HepG2 (cell line): ENCODE data around the gene IL31. TPM values are rescaled to one million over a fixed set of nuclear protein-coding genes. Genes with fewer than 3 reads are reported as not detected.

Experiments used
- ATAC-seq: fragments of 200-7000 bp; cut with Tn5 transposase; 3 replicates; pipeline ENCODE4 v1.9.1; 2020; ENCODE audit warnings: mild to moderate bottlenecking, moderate library complexity
- BruUV-seq: library from RNA; stranded (reverse); fragments of 400-500 nt; replicated peaks from 2 replicates; lab custom pipeline; 2021; lab: Mats Ljungman, UMichigan
- CTCF ChIA-PET: fragments of 300-600 bp; formaldehyde crosslinking; extraction: SDS; loops from one replicate; lab custom pipeline; 2021; ENCODE audit warnings: low total read pairs, inconsistent platforms, low intra/inter-chr PET ratio; lab: Yijun Ruan, JAX
- POLR2A ChIA-PET: fragments of 350-600 bp; sonication (Branson Sonifier 250); formaldehyde crosslinking; loops from one replicate; lab custom pipeline; 2020; ENCODE audit warnings: antibody characterized with exemption, inconsistent platforms; lab: Yijun Ruan, JAX
- DNase-seq: peaks from one replicate; pipeline ENCODE4 v3.0.0-alpha.2; 2015; ENCODE audit warnings: low spot score
- FAIRE-seq: peaks from 3 replicates; lab custom pipeline; 2011; peaks lifted over from hg19 to GRCh38; lab: Jason Lieb, UNC
- H2AFZ ChIP-seq: one replicate; pipeline ENCODE4 v1.6.1; 2011; ENCODE audit warnings: low read length, inconsistent platforms
- H3K27ac ChIP-seq: fragments of 300-600 bp; 3 replicates; pipeline ENCODE4 v1.8.0; 2011; ENCODE audit warnings: mixed run types, mild to moderate bottlenecking, mixed read lengths, low read length, inconsistent platforms; ENCODE audit not compliant: insufficient read depth; ENCODE audit errors: extremely low read length
- H3K27me3 ChIP-seq, 2 experiments: fragments of 200-600 bp in 1 of 2; 2 replicates in 1 of 2; 3 replicates in 1 of 2; pipeline versions ENCODE4 v1.6.0 to v1.8.0; 2011; ENCODE audit warnings: low read length in 2 of 2, mild to moderate bottlenecking in 2 of 2, moderate library complexity in 2 of 2, inconsistent platforms in 1 of 2; ENCODE audit not compliant: insufficient read depth in 2 of 2, control insufficient read depth in 1 of 2
- H3K36me3 ChIP-seq, 2 experiments: fragments of 200-600 bp in 1 of 2; replicated peaks in 1 of 2; 2 replicates in 1 of 2; 3 replicates in 1 of 2; pipeline versions ENCODE4 v1.5.1 to v1.8.0; 2011; ENCODE audit warnings: low read length in 2 of 2, inconsistent platforms in 1 of 2; ENCODE audit not compliant: insufficient read depth in 2 of 2, control insufficient read depth in 1 of 2
- H3K4me1 ChIP-seq: 2 replicates; pipeline ENCODE4 v1.5.1; 2012; ENCODE audit warnings: low read length, inconsistent platforms; ENCODE audit not compliant: insufficient read depth
- H3K4me2 ChIP-seq: 2 replicates; pipeline ENCODE4 v1.6.0; 2011; ENCODE audit warnings: low read depth, low read length, inconsistent platforms
- H3K4me3 ChIP-seq, 3 experiments: fragments of 200-600 bp in 1 of 3; sonication (generic), shearing (Covaris generic) in 1 of 3; replicated peaks in 1 of 3; 2 replicates each; pipeline ENCODE4 v1.5.1; 2011 to 2016; ENCODE audit warnings: low read length in 3 of 3, inconsistent platforms in 2 of 3, low read depth in 2 of 3, mild to moderate bottlenecking in 2 of 3, control low read depth in 1 of 3, mixed read lengths in 1 of 3; ENCODE audit not compliant: insufficient read depth in 1 of 3
- H3K79me2 ChIP-seq: one replicate; pipeline ENCODE4 v1.6.1; 2011; ENCODE audit warnings: low read length, inconsistent platforms; ENCODE audit not compliant: insufficient read depth
- H3K9ac ChIP-seq: 2 replicates; pipeline ENCODE4 v1.6.0; 2011; ENCODE audit warnings: mild to moderate bottlenecking, low read depth, low read length, inconsistent platforms; ENCODE audit not compliant: insufficient read depth
- H3K9me3 ChIP-seq: 2 replicates; pipeline ENCODE4 v1.5.1; 2012; ENCODE audit warnings: mild to moderate bottlenecking, low read length
- H4K20me1 ChIP-seq: 2 replicates; pipeline ENCODE4 v1.6.0; 2011; ENCODE audit warnings: inconsistent platforms, mild to moderate bottlenecking, low read length, moderate library complexity; ENCODE audit not compliant: insufficient read depth
- CC2D1A ChIP-seq: sonication (generic); formaldehyde crosslinking; IDR thresholded peaks from 2 replicates; pipeline ENCODE4 v1.8.1; 2023; ENCODE audit warnings: mild to moderate bottlenecking, missing genetic modification reagents
- CREB1 ChIP-seq, 2 experiments: fragments of 450-650 bp in 1 of 2; IDR thresholded peaks; 2 replicates each; pipeline ENCODE4 v1.6.1; 2016 to 2017; ENCODE audit warnings: control low read depth in 1 of 2, mild to moderate bottlenecking in 1 of 2, missing compliant biosample characterization in 1 of 2, missing genetic modification characterization in 1 of 2
- ERF ChIP-seq: IDR thresholded peaks from 2 replicates; pipeline ENCODE4 v1.6.1; 2018; ENCODE audit warnings: missing biosample characterization, missing genetic modification reagents
- KDM6A ChIP-seq: IDR thresholded peaks from 2 replicates; pipeline ENCODE4 v1.6.1; 2016; ENCODE audit warnings: low read depth
- MEIS1 ChIP-seq: sonication (generic); formaldehyde crosslinking; IDR thresholded peaks from 2 replicates; pipeline ENCODE4 v1.9.0; 2021; ENCODE audit warnings: mild to moderate bottlenecking, missing genetic modification reagents, moderate library complexity, borderline replicate concordance
- RBFOX2 ChIP-seq: fragments of 200-400 bp; formaldehyde crosslinking; IDR thresholded peaks from 2 replicates; pipeline ENCODE4 v1.6.1; 2017; ENCODE audit warnings: low read depth, mild to moderate bottlenecking, low read length
- STAG1 ChIP-seq: sonication (generic); formaldehyde crosslinking; IDR thresholded peaks from 2 replicates; pipeline ENCODE4 v1.4.0; 2020; ENCODE audit warnings: missing genetic modification reagents
- THAP9 ChIP-seq: sonication (generic); formaldehyde crosslinking; IDR thresholded peaks from 2 replicates; pipeline ENCODE4; 2020; ENCODE audit warnings: missing genetic modification reagents, mild to moderate bottlenecking, borderline replicate concordance
- TMF1 ChIP-seq: sonication (generic); formaldehyde crosslinking; IDR thresholded peaks from 2 replicates; pipeline ENCODE4 v1.8.1; 2022; ENCODE audit warnings: low read depth, missing genetic modification reagents
- ZMAT3 ChIP-seq: sonication (generic); formaldehyde crosslinking; conservative IDR thresholded peaks from 2 replicates; pipeline ENCODE4 v1.7.0; 2021; ENCODE audit warnings: missing genetic modification reagents
- ZMYM3 ChIP-seq: sonication (generic); formaldehyde crosslinking; IDR thresholded peaks from 2 replicates; pipeline ENCODE4 v1.5.1; 2020; ENCODE audit warnings: mild to moderate bottlenecking, missing genetic modification reagents
- ZNF672 ChIP-seq: sonication (generic); formaldehyde crosslinking; IDR thresholded peaks from 2 replicates; pipeline ENCODE4 v1.8.1; 2022; ENCODE audit warnings: missing genetic modification reagents
- ZNF724P ChIP-seq: sonication (generic); formaldehyde crosslinking; IDR thresholded peaks from 2 replicates; pipeline ENCODE4 v1.8.0; 2022; ENCODE audit warnings: missing genetic modification reagents, borderline replicate concordance
- ZNF746 ChIP-seq: sonication (generic); formaldehyde crosslinking; IDR thresholded peaks from 2 replicates; pipeline ENCODE4 v1.8.0; 2022; ENCODE audit warnings: mild to moderate bottlenecking, missing genetic modification reagents
- ZSCAN20 ChIP-seq: sonication (generic); formaldehyde crosslinking; IDR thresholded peaks from 2 replicates; pipeline ENCODE4 v1.4.0; 2020; ENCODE audit warnings: missing genetic modification reagents, mild to moderate bottlenecking, borderline replicate concordance
- WGBS: methylation state at CpG from one replicate; pipeline ENCODE4 v1.1.6; 2017; ENCODE audit warnings: low lambda C conversion rate; 5-methylcytosine and 5-hydroxymethylcytosine counted together
- in situ Hi-C: cut with HindIII; loops from 2 replicates; pipeline ENCODE4 v1.10.0; 2017; ENCODE audit warnings: low pct_unique_long_range_greater_than_20kb; ENCODE audit not compliant: extremely low pct_ligation_motif_present
- intact Hi-C: fragments of 100-400 bp; cut with micrococcal nuclease; formaldehyde crosslinking; loops from one replicate; pipeline ENCODE4 v1.10.0; 2022; ENCODE audit not compliant: unreplicated experiment
- polyA plus RNA-seq, 8 experiments: library from polyadenylated mRNA; depleted of rRNA in 3 of 8; stranded (reverse) in 7 of 8; unstranded in 1 of 8; fragments of >200 nt; fragmentation: Illumina TruSeq in 4 of 8; extraction: Trizol in 4 of 8; gene quantifications; 2 replicates each; pipeline versions ENCODE4 v1.2.1 to v1.2.3, GENCODE V29; 2011 to 2016; ENCODE audit warnings: low read depth in 4 of 8, missing spikeins in 1 of 8, mixed read lengths in 1 of 8; ENCODE audit not compliant: insufficient read depth in 1 of 8
- total RNA-seq, 5 experiments: library from RNA; depleted of rRNA; stranded (reverse); fragments of >200 nt; fragmentation: Illumina TruSeq; extraction: Trizol; gene quantifications; 2 replicates each; pipeline ENCODE4 v1.2.3, GENCODE V29; 2016; ENCODE audit warnings: low read depth in 1 of 5

Gene IL31
- total and polyA plus RNA-seq, 2 of the 13 experiments (the other 11 are each of a cell fraction or from before 2014, with no cell fraction given) = not detected

GRCh38 chr12:122192441-122192840, 18.4 kb upstream of the IL31 start:
- POLR2A ChIA-PET = no interaction called here
- in situ Hi-C loops = no loop called here
- no peaks in the 10 kb centered on the region for H3K79me2 ChIP-seq
- BruUV-seq = no TSS peak
- TF ChIP-seq ZNF724P (CRISPR knock-in tag) (no peak), RBFOX2 (no peak), TMF1 (no peak)
- TF ChIP-seq, all 625 proteins: peak for 0
- Histone ChIP-seq H3K27me3 (peaks cover 9 to 37% of the 10 kb centered on the region in 2 experiments), H3K9me3 (no peaks in the 10 kb centered on the region), H2AFZ (no peak overlapping the region), H3K9ac (no peak overlapping the region), H3K4me3 (no peak overlapping the region), H3K27ac (no peak overlapping the region), H4K20me1 (no peaks in the 10 kb centered on the region), H3K4me1 (peaks cover 16% of the 10 kb centered on the region), H3K4me2 (no peak overlapping the region), H3K36me3 (no peaks in the 10 kb centered on the region)
- no peak for ATAC-seq
- FAIRE-seq = no peak
- WGBS = 76% methylated on average over 11 of the region's 11 CpGs
- intact Hi-C loops = no loop called here
- no peak for DNase-seq
- CTCF ChIA-PET = no interaction called here

- Histone ChIP-seq H4K20me1 (no peaks in the 10 kb centered on the region), H3K4me3 (no peak overlapping the region), H3K4me2 (no peak overlapping the region), H3K9me3 (no peaks in the 10 kb centered on the region), H3K9ac (no peak overlapping the region), H2AFZ (no peak overlapping the region), H3K27me3 (peaks cover 9 to 28% of the 10 kb centered on the region in 2 experiments), H3K4me1 (peaks cover 5% of the 10 kb centered on the region; the same call in 1 of the 2 replicates), H3K79me2 (no peaks in the 10 kb centered on the region), H3K27ac (no peak overlapping the region), H3K36me3 (no peaks in the 10 kb centered on the region)
- FAIRE-seq (peak; percentile 87), DNase-seq (peak; percentile 60), ATAC-seq (peak; percentile 91)
- CTCF ChIA-PET = interaction anchor here (0.7 to 2.2 kb wide), 4 partner anchors 54 to 137 kb away, joined by 3 to 21 read pairs (median 8); no protein-coding TSS in a partner anchor
- in situ Hi-C loops (no loop called here), intact Hi-C loops (loop anchor here (1.0 to 2.0 kb wide), 2 partner anchors 60 to 136 kb away; no protein-coding TSS in a partner anchor)
- WGBS = 48% methylated on average over 16 of the region's 18 CpGs
- no TSS peak for BruUV-seq
- POLR2A ChIA-PET = no interaction called here
- TF ChIP-seq THAP9 (CRISPR knock-in tag) (no peak), KDM6A (CRISPR knock-in tag) (no peak), ZNF746 (CRISPR knock-in tag) (0 out of 2 replicates have a peak, but pooled peaks have one; percentile 26), CREB1 (IDR thresholded peaks at IDR 0.05) (peak; percentile 34; the same call in 1 of the 2 replicates), CREB1 (CRISPR knock-in tag; IDR thresholded peaks at IDR 0.05) (no peak), ZMYM3 (CRISPR knock-in tag) (0 out of 2 replicates have a peak, but pooled peaks have one; percentile 13), ZNF672 (CRISPR knock-in tag) (no peak), ZMAT3 (CRISPR knock-in tag) (no peak), ZSCAN20 (CRISPR knock-in tag) (no peak), CC2D1A (no peak), ERF (CRISPR knock-in tag) (0 out of 2 replicates have a peak, but pooled peaks have one; percentile 45), STAG1 (CRISPR knock-in tag) (peak; percentile 88), MEIS1 (CRISPR knock-in tag) (no peak)
Observed at GRCh38 chr12:122190842-122191668, 17.0 kb upstream of the IL31 start.
